Measurements from ENCODE around the gene SMCR8. TPM values are rescaled to one million over a fixed set of nuclear protein-coding genes. Genes with fewer than 3 reads are reported as not detected.

Gene SMCR8
- total and polyA plus RNA-seq, 2 of the 13 experiments (the other 11 are each of a cell fraction or from before 2014, with no cell fraction given) = 7.6 to 11.8 TPM

- TF ChIP-seq PRDM15 (CRISPR knock-in tag; IDR thresholded peaks at IDR 0.05) (no peak), FOXO1 (CRISPR knock-in tag; IDR thresholded peaks at IDR 0.05) (peak; percentile 34), ZNF432 (CRISPR knock-in tag; IDR thresholded peaks at IDR 0.05; ENCODE audit: borderline replicate concordance) (no peak), RELA (CRISPR knock-in tag; IDR thresholded peaks at IDR 0.05) (no peak; the same call in 1 of the 2 replicates), ZNF576 (CRISPR knock-in tag; IDR thresholded peaks at IDR 0.05) (no peak), ZBTB25 (CRISPR knock-in tag; IDR thresholded peaks at IDR 0.05) (peak; percentile 44; the same call in 1 of the 2 replicates), DRAP1 (CRISPR knock-in tag; IDR thresholded peaks at IDR 0.05) (peak; percentile 48), ZBTB7B (CRISPR knock-in tag; IDR thresholded peaks at IDR 0.05) (no peak), REPIN1 (CRISPR knock-in tag; IDR thresholded peaks at IDR 0.05; ENCODE audit: borderline replicate concordance, low read depth) (0 out of 2 replicates have a peak, but pooled peaks have one; percentile 28), POLR2AphosphoS2 (IDR thresholded peaks at IDR 0.05; ENCODE audit: low read depth, low read length) (no peak), SP4 (CRISPR knock-in tag; IDR thresholded peaks at IDR 0.05) (peak; percentile 65), ZBTB39 (CRISPR knock-in tag; IDR thresholded peaks at IDR 0.05) (no peak), ATF7-NPFF (CRISPR knock-in tag; IDR thresholded peaks at IDR 0.05; ENCODE audit: low read depth) (no peak; the same call in 1 of the 2 replicates), BCL3 (CRISPR knock-in tag; IDR thresholded peaks at IDR 0.05) (no peak), ZNF44 (CRISPR knock-in tag; IDR thresholded peaks at IDR 0.05) (no peak; the same call in 1 of the 2 replicates), WIZ (CRISPR knock-in tag; IDR thresholded peaks at IDR 0.05) (no peak; the same call in 1 of the 2 replicates), RXRB (CRISPR knock-in tag; IDR thresholded peaks at IDR 0.05; ENCODE audit: borderline replicate concordance) (no peak), ZNF296 (CRISPR knock-in tag; conservative IDR thresholded peaks at IDR 0.05) (no peak), ATF3 (CRISPR knock-in tag; IDR thresholded peaks at IDR 0.05) (no peak)
Measured at GRCh38 chr17:18314731-18315561, at the start of gene SMCR8, which contains the start of gene TOP3A (continued).
